ENCODE results near the gene ARHGAP26.
"Not testable (repeated sequence)": the region's sequence is repeated elsewhere in the genome, so short reads cannot be mapped to it uniquely, and the experiment has no call there.

The ARHGAP26 gene

DNA sequence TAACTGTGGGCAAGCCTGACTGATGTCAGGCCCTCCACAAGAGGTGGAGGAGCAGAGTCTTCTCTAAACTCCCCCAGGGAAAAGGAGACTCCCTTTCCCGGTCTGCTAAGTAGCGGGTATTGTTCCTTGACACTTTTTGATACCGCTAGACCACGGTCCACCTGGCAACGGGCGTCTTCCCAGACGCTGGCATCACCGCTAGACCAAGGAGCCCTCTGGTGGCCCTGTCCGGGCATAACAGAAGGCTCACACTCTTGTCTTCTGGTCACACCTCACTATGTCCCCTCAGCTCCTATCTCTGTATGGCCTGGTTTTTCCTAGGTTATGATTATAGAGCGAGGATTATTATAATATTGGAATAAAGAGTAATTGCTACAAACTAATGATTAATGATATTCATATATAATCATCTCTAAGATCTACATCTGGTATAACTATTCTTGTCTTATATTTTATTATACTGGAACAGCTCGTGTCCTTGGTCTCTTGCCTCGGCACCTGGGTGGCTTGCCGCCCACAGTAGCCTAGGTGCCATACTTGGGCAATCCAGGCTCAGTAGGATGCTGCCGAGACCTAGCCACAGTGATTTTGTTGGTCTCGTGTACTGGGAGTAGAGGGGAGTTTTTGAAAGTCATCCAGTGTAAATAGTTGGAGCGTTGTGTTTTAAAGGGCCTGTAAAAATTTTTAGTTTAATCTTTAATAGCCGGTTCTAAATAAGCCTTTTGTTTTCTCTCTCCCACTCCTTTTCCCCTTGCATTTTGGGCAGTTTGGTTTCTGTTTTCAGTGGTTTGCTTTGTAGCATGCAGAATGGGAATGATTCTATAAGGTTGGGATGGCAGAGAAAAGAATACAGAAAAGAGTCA, 195.3 kb downstream of the ARHGAP26 start:
- not testable (repeated sequence) for DNase-seq (ENCODE audit: low read depth)

- DNase-seq (ENCODE audit: low read depth) = no peak
These were observed 195.9 kb downstream of the ARHGAP26 start for GRCh38 chr5:142966121-142966420.

DNA sequence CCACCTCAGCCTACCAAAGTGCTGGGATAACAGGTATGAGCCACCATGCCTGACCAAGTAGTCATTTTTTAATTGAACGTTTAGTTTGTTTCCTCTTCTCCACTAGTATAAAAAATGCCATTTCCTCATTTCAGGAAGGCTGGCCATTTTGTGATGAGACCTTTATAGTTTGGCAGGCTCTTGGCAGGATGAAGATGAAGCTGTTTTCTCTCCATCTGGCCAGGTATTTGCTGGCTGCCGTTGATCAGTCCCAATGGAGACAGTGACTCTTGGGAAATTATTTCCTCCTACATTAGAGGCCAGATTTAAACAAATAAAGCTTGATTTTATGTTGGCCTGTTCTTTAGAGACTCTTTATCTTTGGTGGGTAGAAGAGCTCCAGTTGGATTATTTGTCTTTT, 199.0 kb downstream of the ARHGAP26 start:
- no peak for DNase-seq (ENCODE audit: low read depth)

DNA sequence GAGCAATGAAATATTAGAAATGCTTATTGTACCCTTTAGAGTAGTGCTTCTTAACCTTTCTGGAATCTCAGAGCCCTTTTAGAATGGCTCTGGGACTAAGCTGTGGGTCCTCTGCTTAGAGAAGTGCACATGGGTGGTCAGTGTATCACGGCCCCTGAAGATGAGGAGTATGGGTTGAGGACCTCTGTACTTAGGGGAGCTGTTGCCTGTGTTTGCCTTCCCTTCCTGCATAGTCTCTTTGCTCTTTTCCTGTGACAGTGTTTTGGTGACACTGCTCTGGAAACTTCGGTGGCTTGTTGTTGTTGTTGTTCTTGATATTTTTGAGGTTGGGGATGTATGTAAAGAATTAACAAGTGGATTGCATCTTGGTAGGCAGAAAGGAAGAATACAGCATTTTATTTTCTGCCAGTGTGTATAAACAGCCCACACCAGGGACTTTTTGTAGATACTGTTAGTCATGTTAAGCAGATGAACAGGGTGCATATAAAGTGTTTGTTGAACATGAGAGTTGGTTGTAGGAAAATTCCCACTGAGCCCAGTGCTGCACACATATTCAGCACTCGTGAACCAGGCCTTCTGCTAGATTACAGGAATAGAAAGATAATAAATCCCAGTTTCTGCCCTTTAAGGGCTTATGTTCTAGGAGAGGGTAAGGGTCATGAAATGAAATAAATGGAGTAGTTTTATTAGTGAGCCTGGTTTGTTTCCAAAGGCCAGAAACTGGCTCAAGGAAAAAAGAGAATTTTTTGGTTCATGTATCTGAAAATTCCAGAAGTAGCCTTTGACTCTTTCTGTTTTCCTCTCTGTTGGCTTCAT, 199.7 kb downstream of the ARHGAP26 start:
- no peak for DNase-seq (ENCODE audit: low read depth)

GRCh38 chr5:142970440-142971030, 200.4 kb downstream of the ARHGAP26 start:
- DNase-seq (ENCODE audit: low read depth) = no peak

GRCh38 chr5:142971303-142972013, 201.3 kb downstream of the ARHGAP26 start:
- no peak for DNase-seq (ENCODE audit: low read depth)

DNA sequence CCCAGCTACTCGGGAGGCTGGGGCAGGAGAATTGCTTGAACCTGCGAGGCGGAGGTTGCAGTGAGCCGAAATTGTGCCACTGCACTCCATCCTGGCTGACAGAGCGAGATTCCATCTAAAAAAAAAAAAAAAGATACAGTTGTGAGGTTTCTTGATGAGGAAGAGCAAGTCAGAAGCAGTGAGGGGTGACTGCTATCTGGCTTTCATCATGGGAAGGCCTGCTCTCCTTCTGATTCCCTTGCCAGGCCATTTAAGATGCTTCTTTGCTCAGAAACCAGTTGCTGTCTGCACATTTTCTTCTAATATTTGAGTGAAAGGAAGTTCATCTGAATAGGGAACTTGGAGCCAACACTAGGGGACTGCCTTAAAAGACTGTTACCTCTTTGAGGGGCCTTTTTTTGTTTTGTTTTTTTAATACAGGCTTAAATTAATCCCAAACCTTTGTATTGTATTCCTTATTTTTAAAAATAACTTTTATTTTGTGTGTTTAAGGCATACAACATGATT, 201.9 kb downstream of the ARHGAP26 start:
- DNase-seq (ENCODE audit: low read depth) = no peak

- no peak for DNase-seq (ENCODE audit: low read depth)
These were observed 203.8 kb downstream of the ARHGAP26 start for GRCh38 chr5:142973932-142974331.

DNA sequence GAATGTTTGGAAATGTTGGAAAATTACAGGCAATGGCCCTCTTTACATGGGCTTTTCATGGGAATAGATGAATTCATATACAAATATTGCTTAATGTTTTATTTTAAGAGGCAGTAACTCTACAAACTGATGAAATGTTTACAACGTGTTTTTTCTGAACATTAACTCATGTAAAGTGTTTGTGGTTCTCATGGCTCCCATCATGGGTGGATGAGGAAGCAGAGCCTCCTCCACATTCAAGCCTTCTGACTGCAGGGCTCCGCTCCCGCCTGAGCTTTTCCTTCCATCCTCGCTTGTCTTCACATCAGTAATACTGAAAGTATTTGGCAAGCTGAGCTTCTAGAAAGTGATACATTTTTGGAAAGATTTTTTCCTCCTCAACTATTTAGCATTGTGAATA, 204.2 kb downstream of the ARHGAP26 start:
- no peak for DNase-seq (ENCODE audit: low read depth)

DNA sequence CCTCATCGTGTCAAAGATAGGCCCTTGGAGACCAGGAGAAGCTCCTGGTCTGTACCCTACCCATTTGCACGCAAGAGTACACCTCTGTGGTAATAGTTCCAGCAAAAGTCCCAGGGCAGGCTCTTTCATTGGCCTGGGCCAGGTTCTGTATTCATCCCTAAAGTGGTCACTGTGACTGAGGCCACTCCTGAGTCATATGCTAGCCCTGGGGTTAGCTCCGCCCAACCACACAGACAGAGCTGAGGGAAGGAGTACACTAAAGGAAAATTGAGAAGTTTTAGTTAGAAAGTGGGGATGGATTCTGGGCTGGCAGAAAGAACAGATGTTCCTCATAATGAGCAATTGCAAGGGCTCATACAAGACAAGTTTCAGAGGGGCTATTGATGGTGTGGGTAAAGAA, 206.7 kb downstream of the ARHGAP26 start:
- no peak for DNase-seq (ENCODE audit: low read depth)

- DNase-seq (ENCODE audit: low read depth) = peak; percentile 30
These were observed 207.3 kb downstream of the ARHGAP26 start for GRCh38 chr5:142977363-142978051.

DNA sequence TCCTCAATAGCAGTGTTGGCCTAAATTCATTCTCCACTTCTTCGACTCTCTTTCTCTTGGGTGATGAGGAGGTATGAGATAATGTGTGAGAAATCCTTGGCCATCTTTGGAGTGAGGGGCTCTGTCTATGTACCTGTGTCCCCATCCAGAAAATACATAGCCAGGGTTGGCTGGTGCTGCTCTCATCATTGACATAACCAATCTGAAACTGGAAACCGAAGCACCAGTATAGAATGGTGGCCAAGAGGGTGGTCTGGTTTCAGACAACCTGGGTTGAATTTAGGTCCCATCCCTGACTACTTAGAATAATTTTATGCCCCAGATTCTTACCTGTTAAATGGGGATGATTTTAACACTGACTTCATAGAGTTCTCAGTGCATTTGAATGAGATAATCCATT, 208.1 kb downstream of the ARHGAP26 start:
- no peak for DNase-seq (ENCODE audit: low read depth)

DNA sequence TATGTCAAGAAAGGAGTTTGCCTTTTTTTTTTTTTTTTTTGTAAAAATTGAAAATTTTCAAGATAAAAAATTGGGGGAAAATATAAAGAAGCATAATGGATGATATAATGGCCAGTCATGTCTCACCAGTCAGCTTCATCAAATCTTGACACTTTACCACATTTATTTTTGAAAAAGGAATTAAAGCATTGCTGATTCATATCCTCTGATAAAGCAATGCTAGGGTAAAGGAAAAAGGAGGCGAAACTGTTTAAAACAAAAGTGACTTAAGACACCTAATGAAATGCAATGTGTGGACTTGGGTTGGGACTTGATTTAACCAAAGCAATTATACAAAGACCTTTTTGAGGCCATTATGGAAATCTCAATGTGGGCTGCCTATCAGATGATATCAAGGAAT, 208.5 kb downstream of the ARHGAP26 start:
- no peak for DNase-seq (ENCODE audit: low read depth)

DNA sequence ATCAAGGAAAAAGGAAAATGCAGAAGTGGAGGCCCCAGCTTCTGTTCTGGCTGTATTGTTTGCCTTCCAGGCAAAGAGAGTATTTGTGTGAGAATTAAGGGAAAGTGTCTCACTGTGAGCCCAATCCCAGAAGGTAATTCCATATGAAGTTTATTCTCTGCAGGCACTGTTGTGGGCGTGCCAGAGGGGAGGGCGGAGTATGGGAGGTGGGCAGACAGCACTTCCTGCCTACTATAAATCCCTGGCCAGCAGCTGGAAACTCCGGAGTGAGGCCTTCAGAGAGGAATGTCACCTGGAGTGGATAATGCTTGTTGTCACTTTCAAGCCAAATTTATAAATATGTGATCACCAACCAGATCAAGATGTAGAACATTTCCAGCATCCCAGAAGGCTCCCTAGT, 209.5 kb downstream of the ARHGAP26 start:
- no peak for DNase-seq (ENCODE audit: low read depth)

DNA sequence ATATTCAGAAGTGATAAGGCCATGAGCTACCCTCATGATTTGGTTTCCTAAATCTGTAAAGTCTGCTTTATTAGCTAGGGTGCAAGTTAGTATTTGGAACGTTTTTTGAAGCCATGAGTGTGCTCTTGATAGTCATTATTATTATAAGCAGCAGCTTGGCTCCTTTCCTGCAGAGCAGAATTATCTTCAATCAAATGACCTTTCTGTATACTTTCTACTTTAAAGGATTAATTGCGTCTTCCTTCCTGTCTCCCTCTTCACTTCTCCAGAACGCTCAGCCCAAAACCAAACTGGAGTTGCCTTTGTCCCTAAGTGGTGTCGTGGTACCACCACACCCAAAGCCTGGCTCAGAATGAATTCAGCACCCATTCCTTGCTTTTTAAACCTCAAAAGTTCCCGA, 211.3 kb downstream of the ARHGAP26 start:
- DNase-seq (ENCODE audit: low read depth) = no peak

DNA sequence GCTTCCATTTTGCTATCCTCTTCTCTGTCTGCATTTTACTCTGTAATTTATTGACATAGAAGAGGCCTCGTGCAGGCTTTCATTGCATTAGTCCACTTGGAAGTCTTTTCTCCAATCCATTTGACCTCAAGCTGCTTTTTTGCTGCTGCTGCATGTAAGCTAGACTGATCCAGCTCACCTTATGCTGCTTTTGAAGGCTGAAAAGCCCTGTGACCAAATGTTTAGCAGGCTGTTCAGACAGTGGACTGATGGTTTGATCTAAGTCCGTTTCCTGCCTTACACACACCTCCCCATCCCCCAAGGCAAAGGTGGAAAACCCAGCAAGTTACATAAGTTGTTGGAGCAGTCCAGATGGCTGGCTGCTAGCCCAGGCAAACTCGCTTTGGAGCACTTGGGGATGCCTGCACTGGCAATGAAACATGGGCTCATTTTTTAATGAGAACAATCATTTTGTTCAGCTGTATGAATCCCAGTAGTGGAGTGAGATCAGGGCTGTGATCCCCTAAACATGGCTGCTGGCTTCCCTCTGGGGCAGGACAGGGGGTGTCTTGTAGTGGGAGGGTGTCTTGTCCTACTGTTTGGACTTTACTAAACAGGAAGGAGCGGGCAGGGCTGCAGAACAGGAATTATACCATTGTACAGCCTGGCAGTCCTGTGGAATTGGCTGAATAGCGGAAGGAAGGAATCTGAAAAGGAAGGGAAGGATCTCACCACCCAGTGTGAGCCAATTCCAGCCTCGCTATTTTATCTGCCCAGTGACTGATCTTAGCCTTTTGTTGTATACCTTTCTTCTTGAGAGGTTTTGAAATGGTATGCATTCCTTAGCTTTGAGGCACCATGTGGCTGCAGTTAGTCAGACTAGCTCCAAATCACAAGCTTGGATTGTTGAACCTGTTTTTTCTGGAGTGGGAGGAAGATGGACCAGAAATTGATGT, 212.0 kb downstream of the ARHGAP26 start:
- DNase-seq (ENCODE audit: low read depth) = no peak

DNA sequence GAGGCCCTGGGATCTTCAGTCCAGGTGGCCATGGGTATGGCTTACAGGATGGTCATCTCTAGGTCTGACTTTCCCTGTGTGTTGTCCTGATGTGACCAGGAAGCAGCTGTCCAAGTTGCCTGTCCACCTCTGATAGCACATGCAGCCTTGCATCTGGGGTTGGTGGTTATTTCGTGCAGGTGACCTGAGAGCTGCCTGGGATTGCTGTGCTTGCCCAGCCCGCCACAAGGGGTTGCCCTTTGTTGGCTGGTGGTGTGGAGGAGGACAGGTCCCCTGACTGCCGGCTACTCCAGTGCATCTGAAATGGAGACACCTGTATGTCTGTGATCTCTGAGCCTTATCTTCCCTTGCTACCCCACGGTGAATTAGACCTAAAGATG, 212.6 kb downstream of the ARHGAP26 start:
- DNase-seq (ENCODE audit: low read depth) = no peak

GRCh38 chr5:142984011-142984410, 213.8 kb downstream of the ARHGAP26 start:
- no peak for DNase-seq (ENCODE audit: low read depth)

DNA sequence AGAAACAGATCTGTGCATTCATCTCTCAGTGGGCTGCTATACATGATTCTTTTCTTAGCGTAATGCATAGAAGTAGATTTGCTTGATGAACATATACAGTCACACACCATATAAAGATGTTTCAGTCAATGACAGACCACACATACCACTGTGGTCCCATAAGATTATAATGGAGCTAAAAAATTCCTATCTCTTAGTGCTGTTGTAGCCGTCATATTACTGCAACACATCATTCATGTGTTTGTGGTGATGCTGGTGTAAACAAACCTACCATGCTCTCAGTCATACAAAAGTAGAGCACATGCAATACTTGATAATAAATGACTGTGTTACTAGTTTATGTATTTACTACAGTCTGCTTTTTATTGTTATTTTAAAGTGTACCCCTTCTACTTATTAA, 214.3 kb downstream of the ARHGAP26 start:
- DNase-seq (ENCODE audit: low read depth) = no peak

DNA sequence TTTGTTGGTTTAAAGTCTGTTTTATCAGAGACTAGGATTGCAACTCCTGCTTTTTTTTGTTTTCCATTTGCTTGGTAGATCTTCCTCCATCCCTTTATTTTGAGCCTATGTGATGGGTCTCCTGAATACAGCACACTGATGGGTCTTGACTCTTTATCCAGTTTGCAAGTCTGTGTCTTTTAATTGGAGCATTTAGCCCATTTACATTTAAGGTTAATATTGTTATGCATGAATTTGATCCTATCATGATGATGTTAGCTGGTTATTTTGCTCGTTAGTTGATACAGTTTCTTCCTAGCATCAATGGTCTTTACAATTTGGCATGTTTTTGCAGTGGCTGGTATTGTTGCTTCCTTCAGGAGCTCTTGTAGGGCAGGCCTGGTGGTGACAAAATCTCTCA, 219.1 kb downstream of the ARHGAP26 start:
- not testable (repeated sequence) for DNase-seq (ENCODE audit: low read depth)
